Measurements from ENCODE around the gene HAND1. TPM values are rescaled to one million over a fixed set of nuclear protein-coding genes. Genes with fewer than 3 reads are reported as not detected.

HAND1 gene
- total RNA-seq, 1 donor from 2014 or later: not detected

GRCh38 chr5:154460172-154460571 is 17.9 kb downstream of the HAND1 start:
- no peak for TF ChIP-seq CTCF (conservative IDR thresholded peaks at IDR 0.05; ENCODE audit: low read depth, low read length)
- DNase-seq (ENCODE audit: low read depth): no peak
- no peak overlapping the region for H3K4me3 ChIP-seq (ENCODE audit: low read depth, low read length)

- H3K4me3 ChIP-seq (ENCODE audit: low read depth, low read length): no peak overlapping the region
- no peak for DNase-seq (ENCODE audit: low read depth)
- no peak for TF ChIP-seq CTCF (conservative IDR thresholded peaks at IDR 0.05; ENCODE audit: low read depth, low read length)
Observed at GRCh38 chr5:154459015-154459414, 19.0 kb downstream of the HAND1 start.

- DNase-seq (ENCODE audit: low read depth): no peak
- TF ChIP-seq CTCF (conservative IDR thresholded peaks at IDR 0.05; ENCODE audit: low read depth, low read length): no peak
- H3K4me3 ChIP-seq (ENCODE audit: low read depth, low read length): no peak overlapping the region
Observed at GRCh38 chr5:154456540-154456939, 21.5 kb downstream of the HAND1 start.

GRCh38 chr5:154455585-154455984 is 22.4 kb downstream of the HAND1 start:
- DNase-seq (ENCODE audit: low read depth): no peak
- no peak overlapping the region for H3K4me3 ChIP-seq (ENCODE audit: low read depth, low read length)
- TF ChIP-seq CTCF (conservative IDR thresholded peaks at IDR 0.05; ENCODE audit: low read depth, low read length): no peak

GRCh38 chr5:154451957-154452356 is 26.1 kb downstream of the HAND1 start:
- H3K4me3 ChIP-seq (ENCODE audit: low read depth, low read length): no peak overlapping the region
- TF ChIP-seq CTCF (conservative IDR thresholded peaks at IDR 0.05; ENCODE audit: low read depth, low read length): no peak
- no peak for DNase-seq (ENCODE audit: low read depth)

GRCh38 chr5:154449786-154450185 is 28.2 kb downstream of the HAND1 start:
- no peak overlapping the region for H3K4me3 ChIP-seq (ENCODE audit: low read depth, low read length)
- DNase-seq (ENCODE audit: low read depth): no peak
- TF ChIP-seq CTCF (conservative IDR thresholded peaks at IDR 0.05; ENCODE audit: low read depth, low read length): no peak

- peak overlapping the region; percentile 69 for H3K4me3 ChIP-seq (ENCODE audit: low read depth, low read length)
- no peak for TF ChIP-seq CTCF (conservative IDR thresholded peaks at IDR 0.05; ENCODE audit: low read depth, low read length)
- DNase-seq (ENCODE audit: low read depth): no peak
Observed at GRCh38 chr5:154447089-154447725, 30.8 kb downstream of the HAND1 start.
